ENCODE measurements around the gene RAB30.

GRCh38 chr11:82936261-82936660 lies 135.4 kb downstream of the RAB30 start:
- TF ChIP-seq CTCF (IDR thresholded peaks at IDR 0.05) (no peak), POLR2A (IDR thresholded peaks at IDR 0.05) (no peak)
